K562 (cell line): ENCODE results near the gene CRELD2. TPM values are rescaled to one million over a fixed set of nuclear protein-coding genes. Genes with fewer than 3 reads are reported as not detected.
A peak's percentile ranks its signal among the peaks of the same experiment; 100 is the strongest.

Source experiments
- DEAF1 ChIP-seq: fragments of 450-650 bp; formaldehyde crosslinking; IDR thresholded peaks from 2 replicates; pipeline ENCODE4 v1.4.0; 2020; ENCODE audit warnings: mild to moderate bottlenecking, moderate library complexity
- DNMT1 ChIP-seq: fragments of 450-650 bp; IDR thresholded peaks from 2 replicates; pipeline ENCODE4 v1.6.1; 2016; ENCODE audit warnings: antibody characterized with exemption, mild to moderate bottlenecking
- HIVEP1 ChIP-seq: fragments of 250-450 bp; sonication (Bioruptor Pico); IDR thresholded peaks from 2 replicates; pipeline ENCODE4 v1.4.0; 2020; ENCODE audit warnings: mild to moderate bottlenecking
- ID3 ChIP-seq, 2 experiments: fragments of 250-450 bp in 1 of 2; fragments of 450-650 bp in 1 of 2; sonication (Bioruptor Pico) in 1 of 2; IDR thresholded peaks; 2 replicates each; pipeline versions ENCODE4 v1.6.1 to v1.8.0; 2016 to 2021; ENCODE audit warnings: mild to moderate bottlenecking in 2 of 2, moderate library complexity in 2 of 2, missing compliant biosample characterization in 1 of 2, missing genetic modification characterization in 1 of 2
- LARP7 ChIP-seq: fragments of 450-650 bp; IDR thresholded peaks from 2 replicates; pipeline ENCODE4 v1.6.1; 2016
- MBD2 ChIP-seq: sonication (generic); IDR thresholded peaks from 2 replicates; pipeline ENCODE4 v1.6.1; 2016; ENCODE audit warnings: low read depth, borderline replicate concordance
- MXD1 ChIP-seq: fragments of 250-450 bp; sonication (Bioruptor Pico); IDR thresholded peaks from 2 replicates; pipeline ENCODE4 v1.8.0; 2021; ENCODE audit warnings: borderline replicate concordance, mild to moderate bottlenecking, moderate library complexity; ENCODE audit not compliant: poor library complexity, severe bottlenecking
- RBM14 ChIP-seq: fragments of 200-400 bp; formaldehyde crosslinking; IDR thresholded peaks from 2 replicates; pipeline ENCODE4 v1.6.1; 2018; ENCODE audit warnings: low read depth, mild to moderate bottlenecking, low read length, moderate library complexity, borderline replicate concordance; ENCODE audit not compliant: insufficient read depth
- SIX5 ChIP-seq, 2 experiments: IDR thresholded peaks; 2 replicates each; pipeline ENCODE4 v1.6.1; 2011; ENCODE audit warnings: low read length in 2 of 2, borderline replicate concordance in 1 of 2, low read depth in 1 of 2, mild to moderate bottlenecking in 1 of 2, moderate library complexity in 1 of 2; ENCODE audit not compliant: insufficient read depth in 1 of 2
- SMARCB1 ChIP-seq: IDR thresholded peaks from 2 replicates; pipeline ENCODE4 v1.6.1; 2011; ENCODE audit warnings: improper control_type of control experiment, low read depth; ENCODE audit not compliant: insufficient read length
- SRSF3 ChIP-seq: fragments of 200-400 bp; formaldehyde crosslinking; IDR thresholded peaks from 2 replicates; pipeline ENCODE4 v1.6.1; 2016; ENCODE audit warnings: mild to moderate bottlenecking, low read length, moderate library complexity; ENCODE audit not compliant: insufficient read depth
- ZFP36 ChIP-seq: fragments of 150-350 bp; IDR thresholded peaks from 2 replicates; pipeline ENCODE4 v1.6.1; 2018; ENCODE audit warnings: low read length, low read depth; ENCODE audit not compliant: partially characterized antibody
- ZNF584 ChIP-seq: fragments of 200-800 bp; sonication (Bioruptor generic); IDR thresholded peaks from 2 replicates; pipeline ENCODE4 v1.6.1; 2016; ENCODE audit warnings: low read depth, mild to moderate bottlenecking, missing genetic modification characterization, missing compliant biosample characterization
- polyA plus RNA-seq, 8 experiments: library from polyadenylated mRNA; depleted of rRNA in 4 of 8; stranded (reverse) in 5 of 8; unstranded in 3 of 8; fragments of >200 nt; fragmentation: Nextera tagmentation in 2 of 8; fragmentation: Illumina TruSeq in 1 of 8; extraction: Ambion mirVana in 2 of 8; extraction: Trizol in 1 of 8; gene quantifications; 2 replicates each; pipeline versions ENCODE4 v1.2.1 to v1.2.3, GENCODE V29; 2011 to 2014; ENCODE audit warnings: inconsistent platforms in 1 of 8, missing spikeins in 1 of 8
- total RNA-seq, 7 experiments: library from RNA; depleted of rRNA in 6 of 7; stranded (reverse); fragments of >200 nt in 6 of 7; fragmentation: Illumina TruSeq in 2 of 7; extraction: Trizol in 2 of 7; gene quantifications; 2 replicates each; pipeline versions ENCODE4 v1.2.1 to v1.2.3, GENCODE V29; 2011 to 2021; ENCODE audit warnings: low replicate concordance in 1 of 7
- TF ChIP-seq, protein P1 (sequence below): fragments of 450-650 bp; formaldehyde crosslinking; IDR thresholded peaks from 2 replicates; pipeline ENCODE4 v1.4.0; 2020; ENCODE audit warnings: mild to moderate bottlenecking, mixed read lengths
- TF ChIP-seq, protein P2 (sequence below): fragments of 450-650 bp; formaldehyde crosslinking; IDR thresholded peaks from 2 replicates; pipeline ENCODE4 v1.4.0; 2020; ENCODE audit warnings: mild to moderate bottlenecking, moderate library complexity
- TF ChIP-seq, protein P3 (sequence below): fragments of 250-450 bp; sonication (Bioruptor Pico); IDR thresholded peaks from 2 replicates; pipeline ENCODE4 v1.4.0; 2020; ENCODE audit warnings: mild to moderate bottlenecking, moderate library complexity

CRELD2 gene
- total and polyA plus RNA-seq, 9 of the 15 experiments (the other 6 are each of a cell fraction or from before 2014, with no cell fraction given) = 0.96 to 25.3 (median 8.8) TPM

DNA sequence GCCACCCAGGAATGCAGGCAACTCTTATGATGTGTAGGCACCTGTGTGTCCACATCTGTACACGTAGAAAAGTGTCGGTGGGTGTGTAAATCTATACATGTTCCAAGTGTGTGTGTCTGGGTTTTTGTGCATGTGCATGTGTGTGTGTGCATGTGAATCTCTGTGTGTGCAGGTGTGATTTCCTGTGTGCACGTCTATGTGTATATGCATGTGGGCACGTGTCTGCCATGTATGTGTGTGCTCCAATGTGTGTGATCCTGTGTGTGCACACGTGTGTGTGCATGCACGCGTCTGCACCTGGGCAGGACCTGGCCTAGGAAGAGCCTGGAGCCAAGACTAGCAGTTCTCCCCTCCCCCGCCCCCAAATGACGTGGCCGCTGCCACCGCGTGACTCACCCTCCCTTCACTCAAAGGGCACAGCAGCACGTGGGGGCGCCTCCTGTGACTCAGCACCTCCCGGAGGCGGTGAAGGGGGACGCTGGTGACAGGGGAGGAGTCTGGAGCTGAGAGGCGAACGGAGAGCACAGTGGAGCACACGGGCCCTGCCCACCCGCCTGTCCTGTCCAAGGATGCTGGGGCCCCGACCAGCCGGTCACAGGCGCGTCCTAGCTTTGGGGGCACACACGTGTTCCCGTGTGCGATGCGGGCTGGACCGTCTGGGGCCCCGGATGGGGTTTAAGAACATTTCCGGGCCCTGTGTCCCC lies 52.2 kb downstream of the CRELD2 start (continued):
- TF ChIP-seq DEAF1 (CRISPR knock-in tag) (no peak), ZFP36 (no peak), DNMT1 (no peak), MBD2 (0 out of 2 replicates have a peak, but pooled peaks have one; percentile 59), LARP7 (no peak), SIX5 (IDR thresholded peaks at IDR 0.05; ENCODE audit: borderline replicate concordance in 1 of 2, insufficient read depth in 1 of 2, low read depth in 1 of 2, low read length in 2 of 2) (no peak), MXD1 (no peak), HIVEP1 (no peak), SRSF3 (no peak), ID3 (CRISPR knock-in tag; IDR thresholded peaks at IDR 0.05) (no peak), ID3 (tag; IDR thresholded peaks at IDR 0.05) (peak; percentile 87), SMARCB1 (no peak), RBM14 (no peak), ZNF584 (CRISPR knock-in tag) (no peak)
- TF ChIP-seq, protein P1, sequence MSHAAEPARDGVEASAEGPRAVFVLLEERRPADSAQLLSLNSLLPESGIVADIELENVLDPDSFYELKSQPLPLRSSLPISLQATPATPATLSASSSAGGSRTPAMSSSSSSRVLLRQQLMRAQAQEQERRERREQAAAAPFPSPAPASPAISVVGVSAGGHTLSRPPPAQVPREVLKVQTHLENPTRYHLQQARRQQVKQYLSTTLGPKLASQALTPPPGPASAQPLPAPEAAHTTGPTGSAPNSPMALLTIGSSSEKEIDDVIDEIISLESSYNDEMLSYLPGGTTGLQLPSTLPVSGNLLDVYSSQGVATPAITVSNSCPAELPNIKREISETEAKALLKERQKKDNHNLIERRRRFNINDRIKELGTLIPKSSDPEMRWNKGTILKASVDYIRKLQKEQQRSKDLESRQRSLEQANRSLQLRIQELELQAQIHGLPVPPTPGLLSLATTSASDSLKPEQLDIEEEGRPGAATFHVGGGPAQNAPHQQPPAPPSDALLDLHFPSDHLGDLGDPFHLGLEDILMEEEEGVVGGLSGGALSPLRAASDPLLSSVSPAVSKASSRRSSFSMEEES (CRISPR knock-in tag) = peak; percentile 68
- TF ChIP-seq, protein P2, sequence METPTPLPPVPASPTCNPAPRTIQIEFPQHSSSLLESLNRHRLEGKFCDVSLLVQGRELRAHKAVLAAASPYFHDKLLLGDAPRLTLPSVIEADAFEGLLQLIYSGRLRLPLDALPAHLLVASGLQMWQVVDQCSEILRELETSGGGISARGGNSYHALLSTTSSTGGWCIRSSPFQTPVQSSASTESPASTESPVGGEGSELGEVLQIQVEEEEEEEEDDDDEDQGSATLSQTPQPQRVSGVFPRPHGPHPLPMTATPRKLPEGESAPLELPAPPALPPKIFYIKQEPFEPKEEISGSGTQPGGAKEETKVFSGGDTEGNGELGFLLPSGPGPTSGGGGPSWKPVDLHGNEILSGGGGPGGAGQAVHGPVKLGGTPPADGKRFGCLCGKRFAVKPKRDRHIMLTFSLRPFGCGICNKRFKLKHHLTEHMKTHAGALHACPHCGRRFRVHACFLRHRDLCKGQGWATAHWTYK (CRISPR knock-in tag) = no peak
- TF ChIP-seq, protein P3, sequence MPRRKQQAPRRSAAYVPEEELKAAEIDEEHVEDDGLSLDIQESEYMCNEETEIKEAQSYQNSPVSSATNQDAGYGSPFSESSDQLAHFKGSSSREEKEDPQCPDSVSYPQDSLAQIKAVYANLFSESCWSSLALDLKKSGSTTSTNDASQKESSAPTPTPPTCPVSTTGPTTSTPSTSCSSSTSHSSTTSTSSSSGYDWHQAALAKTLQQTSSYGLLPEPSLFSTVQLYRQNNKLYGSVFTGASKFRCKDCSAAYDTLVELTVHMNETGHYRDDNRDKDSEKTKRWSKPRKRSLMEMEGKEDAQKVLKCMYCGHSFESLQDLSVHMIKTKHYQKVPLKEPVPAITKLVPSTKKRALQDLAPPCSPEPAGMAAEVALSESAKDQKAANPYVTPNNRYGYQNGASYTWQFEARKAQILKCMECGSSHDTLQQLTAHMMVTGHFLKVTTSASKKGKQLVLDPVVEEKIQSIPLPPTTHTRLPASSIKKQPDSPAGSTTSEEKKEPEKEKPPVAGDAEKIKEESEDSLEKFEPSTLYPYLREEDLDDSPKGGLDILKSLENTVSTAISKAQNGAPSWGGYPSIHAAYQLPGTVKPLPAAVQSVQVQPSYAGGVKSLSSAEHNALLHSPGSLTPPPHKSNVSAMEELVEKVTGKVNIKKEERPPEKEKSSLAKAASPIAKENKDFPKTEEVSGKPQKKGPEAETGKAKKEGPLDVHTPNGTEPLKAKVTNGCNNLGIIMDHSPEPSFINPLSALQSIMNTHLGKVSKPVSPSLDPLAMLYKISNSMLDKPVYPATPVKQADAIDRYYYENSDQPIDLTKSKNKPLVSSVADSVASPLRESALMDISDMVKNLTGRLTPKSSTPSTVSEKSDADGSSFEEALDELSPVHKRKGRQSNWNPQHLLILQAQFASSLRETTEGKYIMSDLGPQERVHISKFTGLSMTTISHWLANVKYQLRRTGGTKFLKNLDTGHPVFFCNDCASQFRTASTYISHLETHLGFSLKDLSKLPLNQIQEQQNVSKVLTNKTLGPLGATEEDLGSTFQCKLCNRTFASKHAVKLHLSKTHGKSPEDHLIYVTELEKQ (CRISPR knock-in tag) = no peak
